ENCODE data around the gene SLC49A3.
A peak's percentile ranks its signal among the peaks of the same experiment; 100 is the strongest.

- TF ChIP-seq CTCF (IDR thresholded peaks at IDR 0.05 in 8 of 11, conservative IDR thresholded peaks at IDR 0.05 in 3 of 11) = peak; percentile 95 to 99 (median 98)
- peak; percentile 39 to 61 (median 46) for TF ChIP-seq POLR2A (IDR thresholded peaks at IDR 0.05)
Observed at GRCh38 chr4:674172-675035, 14.5 kb downstream of the SLC49A3 start, which contains the start of the genes ATP5ME and MYL5.
